Mesenchymal stem cell (in vitro differentiated cells and primary cell): Measurements from ENCODE around the gene TSHZ1.

Experiments used
- DNase-seq: peaks from one replicate; pipeline ENCODE4 v3.0.0-alpha.2; 2013
- H2AFZ ChIP-seq: one replicate; pipeline ENCODE4 v1.6.1; 2013; ENCODE audit warnings: low read depth, mild to moderate bottlenecking, control low read depth, inconsistent platforms, low read length, moderate library complexity
- H2AK5ac ChIP-seq: 2 replicates; pipeline ENCODE4 v1.6.1; 2013; ENCODE audit warnings: low read length, moderate library complexity, mild to moderate bottlenecking, inconsistent platforms; ENCODE audit not compliant: severe bottlenecking
- H2BK120ac ChIP-seq: one replicate; pipeline ENCODE4 v1.6.1; 2013; ENCODE audit warnings: low read depth, mild to moderate bottlenecking, inconsistent platforms, low read length, moderate library complexity
- H2BK12ac ChIP-seq, 2 experiments: one replicate each; pipeline ENCODE4 v1.6.1; 2013; ENCODE audit warnings: inconsistent platforms in 2 of 2, low read length in 2 of 2, mild to moderate bottlenecking in 2 of 2, moderate library complexity in 2 of 2, control low read depth in 1 of 2
- H2BK15ac ChIP-seq: one replicate; pipeline ENCODE4 v1.6.1; 2013; ENCODE audit warnings: mild to moderate bottlenecking, low read depth, inconsistent platforms; ENCODE audit not compliant: poor library complexity, severe bottlenecking
- H2BK5ac ChIP-seq: 2 replicates; pipeline ENCODE4 v1.6.1; 2013; ENCODE audit warnings: low read depth, mild to moderate bottlenecking, low read length, control low read depth, inconsistent platforms; ENCODE audit not compliant: poor library complexity, severe bottlenecking
- H3K14ac ChIP-seq, 2 experiments: one replicate each; pipeline ENCODE4 v1.6.1; 2013; ENCODE audit warnings: inconsistent platforms in 2 of 2, low read length in 2 of 2, control low read depth in 1 of 2, mild to moderate bottlenecking in 1 of 2, moderate library complexity in 1 of 2
- H3K18ac ChIP-seq, 2 experiments: one replicate each; pipeline ENCODE4 v1.6.1; 2013; ENCODE audit warnings: inconsistent platforms in 2 of 2, low read length in 2 of 2, control low read depth in 1 of 2, low read depth in 1 of 2, mild to moderate bottlenecking in 1 of 2
- H3K23ac ChIP-seq, 2 experiments: one replicate each; pipeline ENCODE4 v1.6.1; 2013; ENCODE audit warnings: inconsistent platforms in 2 of 2, low read length in 2 of 2, mild to moderate bottlenecking in 2 of 2, moderate library complexity in 2 of 2, control low read depth in 1 of 2
- H3K27ac ChIP-seq: 2 replicates; pipeline ENCODE4 v1.5.1; 2013; ENCODE audit warnings: mild to moderate bottlenecking, moderate library complexity, low read length, control low read depth, inconsistent platforms; ENCODE audit not compliant: poor library complexity, severe bottlenecking
- H3K27me3 ChIP-seq, 2 experiments: 2 replicates each; pipeline versions ENCODE4 v1.6.1 to v1.7.0; 2013; ENCODE audit warnings: low read length in 2 of 2, mild to moderate bottlenecking in 2 of 2, moderate library complexity in 2 of 2, control low read depth in 1 of 2, inconsistent platforms in 1 of 2; ENCODE audit not compliant: control insufficient read depth in 1 of 2, insufficient read depth in 1 of 2
- H3K36me3 ChIP-seq, 2 experiments: 2 replicates each; pipeline versions ENCODE4 v1.6.1 to v1.7.0; 2013; ENCODE audit warnings: low read length in 2 of 2, control low read depth in 1 of 2, inconsistent platforms in 1 of 2, low read depth in 1 of 2, mild to moderate bottlenecking in 1 of 2; ENCODE audit not compliant: insufficient read depth in 2 of 2, control insufficient read depth in 1 of 2
- H3K4ac ChIP-seq, 2 experiments: one replicate each; pipeline ENCODE4 v1.6.1; 2013; ENCODE audit warnings: inconsistent platforms in 2 of 2, low read length in 2 of 2, mild to moderate bottlenecking in 2 of 2, moderate library complexity in 2 of 2, control low read depth in 1 of 2, low read depth in 1 of 2
- H3K4me1 ChIP-seq: 2 replicates; pipeline ENCODE4 v1.6.1; 2013; ENCODE audit warnings: low read depth, low read length, control low read depth; ENCODE audit not compliant: control insufficient read depth, insufficient read depth
- H3K4me2 ChIP-seq: 2 replicates; pipeline ENCODE4 v1.6.1; 2013; ENCODE audit warnings: low read length, mild to moderate bottlenecking, inconsistent platforms; ENCODE audit not compliant: poor library complexity, severe bottlenecking
- H3K4me3 ChIP-seq, 2 experiments: 2 replicates each; pipeline versions ENCODE4 v1.5.1 to v1.7.0; 2013; ENCODE audit warnings: low read length in 2 of 2, mild to moderate bottlenecking in 2 of 2, control low read depth in 1 of 2, low read depth in 1 of 2; ENCODE audit not compliant: insufficient read depth in 1 of 2
- H3K79me1 ChIP-seq: replicated peaks from 2 replicates; pipeline ENCODE4 v1.6.1; 2013; ENCODE audit warnings: mild to moderate bottlenecking, control low read depth, low read length, inconsistent platforms; ENCODE audit not compliant: poor library complexity, severe bottlenecking
- H3K9ac ChIP-seq: 2 replicates; pipeline ENCODE4 v1.7.0; 2013; ENCODE audit warnings: mild to moderate bottlenecking, low read length, moderate library complexity
- H3K9me3 ChIP-seq: 2 replicates; pipeline ENCODE4 v1.7.0; 2013; ENCODE audit warnings: mild to moderate bottlenecking, low read length; ENCODE audit not compliant: control insufficient read depth
- H4K8ac ChIP-seq: one replicate; pipeline ENCODE4 v1.6.1; 2013; ENCODE audit warnings: inconsistent platforms, mild to moderate bottlenecking, low read length, moderate library complexity
- H4K91ac ChIP-seq: one replicate; pipeline ENCODE4 v1.6.1; 2013; ENCODE audit warnings: mild to moderate bottlenecking, low read length, inconsistent platforms
- WGBS: methylation state at CpG from one replicate; pipeline ENCODE4 v1.1.7; 2013; ENCODE audit warnings: mixed read lengths; 5-methylcytosine and 5-hydroxymethylcytosine counted together

TSHZ1 gene

GRCh38 chr18:75200071-75200470, 10.5 kb upstream of the TSHZ1 start:
- peaks cover 0 to 16% of the 10 kb centered on the region in 2 experiments for H3K27me3 ChIP-seq
- no peak overlapping the region for H2BK15ac ChIP-seq
- no peak overlapping the region for H2BK120ac ChIP-seq
- peaks cover 14% of the 10 kb centered on the region for H3K4me1 ChIP-seq
- no peak for DNase-seq
- H3K9ac ChIP-seq, result no peak overlapping the region
- H4K91ac ChIP-seq, result no peak overlapping the region
- H3K27ac ChIP-seq, result no peak overlapping the region
- no peaks in the 10 kb centered on the region for H3K9me3 ChIP-seq
- no peak overlapping the region for H3K4me3 ChIP-seq
- no peak overlapping the region for H4K8ac ChIP-seq
- H3K23ac ChIP-seq, result no peak overlapping the region
- H2AK5ac ChIP-seq, result no peak overlapping the region
- WGBS, result 87% methylated on average over 13 of the region's 13 CpGs
- no peak overlapping the region for H3K4ac ChIP-seq
- H3K18ac ChIP-seq, result no peak overlapping the region
- H3K36me3 ChIP-seq, result peaks cover 8 to 13% of the 10 kb centered on the region in 2 experiments
- peaks cover 11% of the 10 kb centered on the region for H3K79me1 ChIP-seq
- H3K4me2 ChIP-seq, result no peak overlapping the region
- H3K14ac ChIP-seq, result no peak overlapping the region
- no peak overlapping the region for H2BK5ac ChIP-seq
- no peak overlapping the region for H2BK12ac ChIP-seq
- H2AFZ ChIP-seq, result no peak overlapping the region

DNA sequence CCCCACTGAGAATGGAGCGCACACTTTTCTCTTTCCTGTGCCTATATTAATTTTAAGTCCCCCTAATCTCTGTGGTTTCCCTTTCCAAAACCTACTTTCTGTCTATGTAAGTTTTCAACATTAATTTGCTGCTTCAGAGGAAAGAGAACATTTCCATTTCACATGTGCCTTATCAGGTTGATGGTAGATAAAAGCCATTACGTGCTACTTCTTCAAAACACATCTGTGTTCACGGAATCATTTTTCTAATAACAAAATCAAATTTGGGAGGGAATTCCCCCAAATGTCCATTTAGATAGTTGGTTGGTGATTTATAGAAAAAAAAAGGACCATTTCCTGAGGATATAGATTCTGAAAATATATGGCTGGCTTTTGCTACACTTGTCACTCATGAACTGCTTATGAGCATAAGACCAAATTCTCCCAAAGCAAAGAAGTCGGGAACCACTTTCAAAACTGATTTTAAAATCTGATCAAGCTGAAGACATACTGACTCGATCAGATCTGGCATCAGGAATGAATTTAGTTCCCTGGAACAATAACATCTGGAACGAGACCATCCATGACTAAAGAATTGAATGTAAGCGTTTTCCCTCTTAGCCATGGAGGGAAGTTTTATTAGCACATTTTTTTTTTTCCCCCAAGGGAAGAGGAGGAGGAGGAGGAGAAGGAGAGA, 9.9 kb upstream of the TSHZ1 start:
- H2BK120ac ChIP-seq, result no peak overlapping the region
- H2BK5ac ChIP-seq, result no peak overlapping the region
- H3K27ac ChIP-seq, result no peak overlapping the region
- H3K23ac ChIP-seq, result no peak overlapping the region
- no peaks in the 10 kb centered on the region for H3K9me3 ChIP-seq
- H3K4me2 ChIP-seq, result no peak overlapping the region
- peaks cover 17% of the 10 kb centered on the region for H3K79me1 ChIP-seq
- no peak overlapping the region for H2BK15ac ChIP-seq
- peaks cover 0 to 23% of the 10 kb centered on the region in 2 experiments for H3K27me3 ChIP-seq
- no peak for DNase-seq
- H3K36me3 ChIP-seq, result peaks cover 8 to 13% of the 10 kb centered on the region in 2 experiments
- no peak overlapping the region for H3K4me3 ChIP-seq
- peak overlapping the region; percentile 10 for H3K9ac ChIP-seq
- H3K14ac ChIP-seq, result no peak overlapping the region
- no peak overlapping the region for H2BK12ac ChIP-seq
- no peak overlapping the region for H3K18ac ChIP-seq
- no peak overlapping the region for H2AK5ac ChIP-seq
- H4K8ac ChIP-seq, result no peak overlapping the region
- H4K91ac ChIP-seq, result no peak overlapping the region
- H2AFZ ChIP-seq, result no peak overlapping the region
- WGBS, result 92% methylated on average over 6 of the region's 7 CpGs
- no peak overlapping the region for H3K4ac ChIP-seq
- peaks cover 16% of the 10 kb centered on the region for H3K4me1 ChIP-seq

- DNase-seq, result no peak
- no peak overlapping the region for H2AFZ ChIP-seq
- no peak overlapping the region for H4K8ac ChIP-seq
- H3K27ac ChIP-seq, result no peak overlapping the region
- peak overlapping the region; percentile 89 for H3K9ac ChIP-seq
- peaks cover 16% of the 10 kb centered on the region for H3K4me1 ChIP-seq
- no peaks in the 10 kb centered on the region for H3K9me3 ChIP-seq
- 96% methylated on average over 18 of the region's 18 CpGs for WGBS
- peaks cover 8 to 13% of the 10 kb centered on the region in 2 experiments for H3K36me3 ChIP-seq
- no peak overlapping the region for H3K4me2 ChIP-seq
- H3K27me3 ChIP-seq, result peaks cover 0 to 31% of the 10 kb centered on the region in 2 experiments
- peaks cover 19% of the 10 kb centered on the region for H3K79me1 ChIP-seq
- no peak overlapping the region for H3K4me3 ChIP-seq
- H3K14ac ChIP-seq, result no peak overlapping the region
- no peak overlapping the region for H4K91ac ChIP-seq
- H3K4ac ChIP-seq, result no peak overlapping the region
- H2BK120ac ChIP-seq, result no peak overlapping the region
- no peak overlapping the region for H2BK15ac ChIP-seq
- no peak overlapping the region for H2BK12ac ChIP-seq
- H2AK5ac ChIP-seq, result no peak overlapping the region
- no peak overlapping the region for H3K18ac ChIP-seq
- H2BK5ac ChIP-seq, result no peak overlapping the region
- H3K23ac ChIP-seq, result no peak overlapping the region
These were observed 9.0 kb upstream of the TSHZ1 start for GRCh38 chr18:75201282-75202270.
